OCI-LY3 (cell line): ENCODE results near the gene VPS8.

Source experiments
- H2AFZ ChIP-seq: fragments of 200-600, 300-600 bp; shearing (Covaris generic); 2 replicates; pipeline ENCODE4 v1.6.0; 2014; ENCODE audit warnings: antibody characterized with exemption, low read depth, low read length
- H3K27ac ChIP-seq: fragments of 200-600, 300-600 bp; sonication (generic); 2 replicates; pipeline ENCODE4 v1.5.1; 2014; ENCODE audit warnings: mild to moderate bottlenecking, low read length, moderate library complexity, mixed read lengths
- H3K27me3 ChIP-seq: fragments of 200-600, 300-600 bp; sonication (generic); 2 replicates; pipeline ENCODE4 v1.6.1; 2014; ENCODE audit warnings: low read depth, low read length, mixed read lengths
- H3K36me3 ChIP-seq: fragments of 200-600, 300-600 bp; sonication (generic); replicated peaks from 2 replicates; pipeline ENCODE3; 2014; ENCODE audit warnings: low read depth, low read length, mixed read lengths
- H3K4me1 ChIP-seq: fragments of 300-600, 200-600 bp; sonication (generic); 2 replicates; pipeline ENCODE4 v1.6.1; 2014; ENCODE audit warnings: low read length, mixed read lengths
- H3K4me2 ChIP-seq: fragments of 200-600, 300-600 bp; sonication (generic); 2 replicates; pipeline ENCODE4 v1.6.1; 2014; ENCODE audit warnings: low read length, mixed read lengths
- H3K4me3 ChIP-seq: fragments of 300-600, 200-600 bp; sonication (generic); 2 replicates; pipeline ENCODE4 v1.5.1; 2014; ENCODE audit warnings: antibody characterized with exemption, mild to moderate bottlenecking, low read length, moderate library complexity
- H3K79me2 ChIP-seq: fragments of 300-600, 200-600 bp; shearing (Covaris generic); 2 replicates; pipeline ENCODE4 v1.6.1; 2014; ENCODE audit warnings: mild to moderate bottlenecking, low read length, mixed read lengths
- H3K9ac ChIP-seq: fragments of 300-600, 200-600 bp; shearing (Covaris generic); 2 replicates; pipeline ENCODE4 v1.6.0; 2014; ENCODE audit warnings: mild to moderate bottlenecking, low read length, moderate library complexity
- H3K9me3 ChIP-seq: fragments of 200-600, 300-600 bp; shearing (Covaris generic); 2 replicates; pipeline ENCODE4 v1.6.1; 2014; ENCODE audit warnings: low read length, mixed read lengths; ENCODE audit not compliant: insufficient read depth
- H4K20me1 ChIP-seq: fragments of 200-600, 300-600 bp; sonication (generic); 2 replicates; pipeline ENCODE4 v1.6.1; 2016; ENCODE audit warnings: low read length, mixed read lengths; ENCODE audit not compliant: insufficient read depth
- EZH2phosphoT487 ChIP-seq: fragments of 200-600 bp; shearing (Covaris generic); IDR thresholded peaks from 2 replicates; pipeline ENCODE4 v1.6.1; 2018; ENCODE audit warnings: antibody characterized with exemption, mixed run types, low read depth
- TF ChIP-seq, protein P1 (sequence below): fragments of 200-600, 300-600 bp; sonication (generic); IDR thresholded peaks from 2 replicates; pipeline ENCODE4 v1.5.1; 2014; ENCODE audit warnings: antibody characterized with exemption, low read length, low read depth

The VPS8 gene

DNA sequence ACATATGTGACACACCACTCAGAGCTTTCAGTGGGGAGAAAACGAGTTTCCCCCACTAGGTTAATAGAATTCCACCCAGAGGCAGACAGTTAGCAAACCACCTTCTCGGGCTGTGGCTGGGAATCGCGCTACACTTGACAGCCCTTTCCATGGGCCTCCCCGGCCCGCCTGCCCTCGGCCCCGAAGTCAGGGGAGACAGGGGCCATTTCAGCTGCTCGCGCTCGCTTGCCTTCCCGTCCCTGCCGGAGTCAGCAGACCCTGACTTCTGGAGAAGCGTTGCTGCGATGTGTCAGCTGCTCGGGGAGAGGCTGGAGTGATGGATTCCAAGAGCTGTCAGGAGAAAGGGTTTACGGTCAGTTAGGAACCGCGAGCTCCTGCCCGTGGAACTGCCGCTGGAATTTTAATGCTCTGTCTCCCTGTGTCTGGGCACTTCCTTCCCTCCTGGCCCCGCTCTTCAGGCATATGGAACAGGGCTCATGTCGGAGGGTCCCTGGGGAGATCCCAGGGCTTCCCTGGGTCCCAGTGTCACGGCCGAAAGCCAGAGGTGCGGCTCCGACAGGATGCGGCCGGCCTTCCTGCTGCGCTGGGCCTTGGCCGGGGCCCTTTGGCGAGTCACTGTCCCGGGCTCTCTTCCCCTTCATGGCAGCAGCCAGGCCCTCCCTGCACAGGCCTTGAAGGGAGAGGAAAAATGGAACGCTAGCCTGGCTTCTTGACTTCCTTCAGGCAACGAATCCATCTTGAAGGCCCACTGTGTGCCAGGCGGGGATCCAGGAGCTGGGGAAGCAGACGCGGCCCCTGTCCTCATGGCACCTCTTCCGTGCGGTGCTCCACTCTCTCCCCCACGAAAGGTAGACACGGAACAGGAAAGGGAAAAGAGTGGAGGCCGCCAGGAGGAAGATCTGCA is 38.4 kb upstream of the VPS8 start:
- Histone ChIP-seq H4K20me1 (no peaks in the 10 kb centered on the region), H2AFZ (no peak overlapping the region), H3K4me2 (no peak overlapping the region), H3K9ac (no peak overlapping the region), H3K79me2 (no peaks in the 10 kb centered on the region), H3K36me3 (no peaks in the 10 kb centered on the region), H3K27me3 (no peaks in the 10 kb centered on the region), H3K4me3 (no peak overlapping the region), H3K27ac (no peak overlapping the region), H3K4me1 (0 out of 2 replicates have a peak, but pooled peaks cover 7% of the 10 kb centered on the region), H3K9me3 (no peaks in the 10 kb centered on the region)
- TF ChIP-seq, protein P1, sequence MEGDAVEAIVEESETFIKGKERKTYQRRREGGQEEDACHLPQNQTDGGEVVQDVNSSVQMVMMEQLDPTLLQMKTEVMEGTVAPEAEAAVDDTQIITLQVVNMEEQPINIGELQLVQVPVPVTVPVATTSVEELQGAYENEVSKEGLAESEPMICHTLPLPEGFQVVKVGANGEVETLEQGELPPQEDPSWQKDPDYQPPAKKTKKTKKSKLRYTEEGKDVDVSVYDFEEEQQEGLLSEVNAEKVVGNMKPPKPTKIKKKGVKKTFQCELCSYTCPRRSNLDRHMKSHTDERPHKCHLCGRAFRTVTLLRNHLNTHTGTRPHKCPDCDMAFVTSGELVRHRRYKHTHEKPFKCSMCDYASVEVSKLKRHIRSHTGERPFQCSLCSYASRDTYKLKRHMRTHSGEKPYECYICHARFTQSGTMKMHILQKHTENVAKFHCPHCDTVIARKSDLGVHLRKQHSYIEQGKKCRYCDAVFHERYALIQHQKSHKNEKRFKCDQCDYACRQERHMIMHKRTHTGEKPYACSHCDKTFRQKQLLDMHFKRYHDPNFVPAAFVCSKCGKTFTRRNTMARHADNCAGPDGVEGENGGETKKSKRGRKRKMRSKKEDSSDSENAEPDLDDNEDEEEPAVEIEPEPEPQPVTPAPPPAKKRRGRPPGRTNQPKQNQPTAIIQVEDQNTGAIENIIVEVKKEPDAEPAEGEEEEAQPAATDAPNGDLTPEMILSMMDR, result no peak
- TF ChIP-seq EZH2phosphoT487, result no peak

DNA sequence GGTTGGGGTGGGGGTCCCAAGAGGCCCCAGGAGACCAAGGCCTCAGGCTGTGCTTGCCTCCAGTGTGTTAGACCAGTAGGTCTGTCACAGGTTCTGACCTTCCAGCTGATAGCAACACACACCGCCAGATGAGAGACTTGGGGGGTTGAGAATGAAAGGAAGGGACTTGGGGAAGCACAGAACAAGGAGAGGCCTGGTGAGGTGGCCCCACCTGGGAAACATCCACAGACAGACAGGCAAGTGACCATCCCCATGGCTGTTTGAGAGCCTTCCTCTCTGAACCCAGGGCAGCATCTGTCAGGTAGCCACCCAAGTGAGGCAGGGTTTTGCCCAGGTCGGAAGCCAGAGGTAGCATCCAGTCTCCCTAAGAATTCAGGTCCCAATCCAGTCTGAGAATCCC is 35.0 kb upstream of the VPS8 start:
- Histone ChIP-seq H3K9ac (no peak overlapping the region), H3K9me3 (no peaks in the 10 kb centered on the region), H3K4me1 (0 out of 2 replicates have a peak, but pooled peaks cover 7% of the 10 kb centered on the region), H3K4me2 (no peak overlapping the region), H3K27me3 (no peaks in the 10 kb centered on the region), H3K79me2 (no peaks in the 10 kb centered on the region), H3K27ac (no peak overlapping the region), H3K36me3 (no peaks in the 10 kb centered on the region), H3K4me3 (no peak overlapping the region), H4K20me1 (no peaks in the 10 kb centered on the region), H2AFZ (no peak overlapping the region)
- no peak for TF ChIP-seq EZH2phosphoT487
- TF ChIP-seq, protein P1, result no peak

DNA sequence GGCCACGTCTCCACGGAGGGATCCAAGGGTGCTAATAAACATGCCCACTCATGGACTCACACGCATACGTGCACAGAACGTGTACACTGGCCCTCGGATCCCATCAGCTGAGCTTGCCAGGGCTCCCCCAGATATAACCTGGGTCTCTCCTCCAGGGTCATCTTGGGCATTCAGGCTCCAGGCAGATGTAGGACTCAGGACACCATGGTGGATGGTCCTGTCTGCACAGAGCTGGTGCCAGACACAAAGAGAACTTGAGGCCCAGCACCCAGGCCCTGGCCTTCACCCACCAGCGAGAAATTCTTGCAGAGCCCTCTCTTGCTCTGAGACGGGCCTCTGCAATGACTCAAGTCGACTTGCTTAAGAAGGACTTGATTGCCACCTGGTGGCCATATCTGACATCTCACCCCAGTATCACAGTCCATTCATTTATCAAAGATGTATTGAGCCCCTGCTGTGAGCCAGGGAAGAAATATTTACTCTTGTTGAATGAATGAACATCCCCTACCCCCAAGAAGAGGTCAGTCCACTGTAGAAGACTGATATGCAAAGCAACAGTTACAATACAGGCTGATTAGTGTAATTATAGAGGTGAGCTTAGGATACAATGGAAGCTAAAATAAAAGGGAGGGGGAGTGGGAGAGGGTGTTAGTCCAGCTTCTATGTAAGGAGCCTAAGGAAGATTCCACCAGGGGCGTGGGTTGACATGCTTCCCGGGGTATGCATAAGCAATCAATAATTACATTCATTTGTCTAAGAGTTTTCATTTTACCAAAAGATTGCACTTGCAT is 34.2 kb upstream of the VPS8 start:
- H3K4me1 ChIP-seq, result 0 out of 2 replicates have a peak, but pooled peaks cover 7% of the 10 kb centered on the region
- no peak for TF ChIP-seq EZH2phosphoT487
- TF ChIP-seq, protein P1, result peak; percentile 87
- H4K20me1 ChIP-seq, result no peaks in the 10 kb centered on the region
- no peak overlapping the region for H3K9ac ChIP-seq
- H3K27ac ChIP-seq, result no peak overlapping the region
- no peaks in the 10 kb centered on the region for H3K27me3 ChIP-seq
- H3K9me3 ChIP-seq, result no peaks in the 10 kb centered on the region
- no peak overlapping the region for H3K4me3 ChIP-seq
- no peak overlapping the region for H3K4me2 ChIP-seq
- H3K79me2 ChIP-seq, result no peaks in the 10 kb centered on the region
- no peaks in the 10 kb centered on the region for H3K36me3 ChIP-seq
- H2AFZ ChIP-seq, result no peak overlapping the region
